LHCN-M2 (cell line): ENCODE data around the gene MTOR. TPM values are rescaled to one million over a fixed set of nuclear protein-coding genes. Genes with fewer than 3 reads are reported as not detected.

Source experiments
- DNase-seq: peaks from one replicate; pipeline ENCODE4 v3.0.0-alpha.2; 2012; ENCODE audit warnings: low read depth
- total RNA-seq: library from RNA; depleted of rRNA; stranded (reverse); fragments of >200 nt; gene quantifications from 2 replicates; pipeline ENCODE4 v1.2.3, GENCODE V29; 2014

Gene MTOR
- total RNA-seq, 1 experiment from 2014 or later = 36.3 TPM

DNA sequence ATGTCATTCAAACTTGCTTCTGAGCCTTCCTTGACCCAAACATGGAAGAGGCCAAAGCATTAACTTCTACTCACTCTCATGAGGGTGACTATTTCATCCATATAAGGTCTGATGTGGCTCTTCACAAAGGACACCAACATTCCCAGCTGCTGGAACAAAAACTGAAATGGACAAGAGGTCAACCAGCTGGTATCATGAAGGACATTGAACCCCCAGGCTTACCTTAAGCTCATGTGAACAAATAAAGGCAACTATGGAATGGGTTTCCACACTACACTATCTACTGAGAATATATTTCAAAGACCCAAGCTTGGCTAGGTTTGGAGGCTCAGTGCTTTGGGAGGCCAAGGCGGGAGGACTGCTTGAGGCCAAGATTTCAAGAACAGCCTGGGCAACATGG, 46.3 kb downstream of the MTOR start:
- DNase-seq = peak; percentile 9

GRCh38 chr1:11215381-11216005, 46.9 kb downstream of the MTOR start:
- no peak for DNase-seq

DNA sequence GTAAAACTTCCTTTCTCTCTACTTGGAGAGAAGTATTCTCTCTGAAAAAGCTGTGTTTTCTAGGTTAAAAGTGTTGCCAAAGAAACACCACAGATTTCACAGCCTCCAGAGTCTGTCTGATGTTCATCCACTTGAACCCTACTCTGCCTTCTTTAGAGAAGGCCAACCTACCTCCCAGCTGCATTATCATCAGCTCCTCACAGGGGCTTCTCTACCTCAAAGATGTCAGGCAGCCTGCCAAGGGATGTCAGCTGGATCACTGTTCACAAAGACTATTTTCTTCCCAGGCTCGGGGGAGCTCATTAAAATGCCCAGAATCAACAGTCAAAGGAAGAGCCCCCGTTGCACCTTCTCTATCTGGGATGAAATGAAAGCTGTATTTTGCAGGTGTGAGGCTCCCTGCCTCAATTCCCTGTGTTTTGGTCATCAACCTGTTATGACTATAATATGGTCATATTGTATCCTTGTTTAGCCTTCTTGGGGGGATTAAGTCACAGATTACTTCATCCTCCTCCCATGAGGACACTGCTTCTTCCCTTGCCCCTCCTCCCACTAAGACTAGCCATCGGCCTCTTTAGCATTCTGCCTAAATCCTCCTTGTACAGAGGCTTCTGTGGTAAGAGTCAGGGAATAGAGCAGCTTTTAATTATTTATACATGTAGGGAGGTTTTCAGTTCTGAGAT, 47.5 kb downstream of the MTOR start:
- DNase-seq = no peak

GRCh38 chr1:11211925-11212587, 50.3 kb downstream of the MTOR start:
- DNase-seq = no peak

DNA sequence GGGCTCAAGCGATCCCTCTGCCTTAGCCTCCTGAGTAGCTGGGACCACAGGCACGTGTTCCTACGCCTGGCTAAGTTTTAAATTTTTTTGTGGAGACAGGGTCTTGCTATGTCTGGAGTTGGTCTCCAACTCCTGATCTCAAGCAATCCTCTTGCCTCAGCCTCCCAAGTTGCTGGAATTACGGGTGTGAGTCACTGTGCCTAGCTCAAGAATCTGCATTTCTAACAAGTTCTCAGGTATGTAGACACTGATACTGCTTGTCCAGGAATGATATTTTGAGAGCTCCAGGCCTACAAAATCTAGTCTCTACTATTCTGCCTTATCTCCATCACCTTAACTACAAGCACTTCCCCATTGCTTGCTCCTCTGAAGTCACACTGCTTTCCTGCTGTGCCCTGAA, 50.9 kb downstream of the MTOR start:
- DNase-seq = no peak

- no peak for DNase-seq
These were observed 54.3 kb downstream of the MTOR start for GRCh38 chr1:11207898-11208611.

DNA sequence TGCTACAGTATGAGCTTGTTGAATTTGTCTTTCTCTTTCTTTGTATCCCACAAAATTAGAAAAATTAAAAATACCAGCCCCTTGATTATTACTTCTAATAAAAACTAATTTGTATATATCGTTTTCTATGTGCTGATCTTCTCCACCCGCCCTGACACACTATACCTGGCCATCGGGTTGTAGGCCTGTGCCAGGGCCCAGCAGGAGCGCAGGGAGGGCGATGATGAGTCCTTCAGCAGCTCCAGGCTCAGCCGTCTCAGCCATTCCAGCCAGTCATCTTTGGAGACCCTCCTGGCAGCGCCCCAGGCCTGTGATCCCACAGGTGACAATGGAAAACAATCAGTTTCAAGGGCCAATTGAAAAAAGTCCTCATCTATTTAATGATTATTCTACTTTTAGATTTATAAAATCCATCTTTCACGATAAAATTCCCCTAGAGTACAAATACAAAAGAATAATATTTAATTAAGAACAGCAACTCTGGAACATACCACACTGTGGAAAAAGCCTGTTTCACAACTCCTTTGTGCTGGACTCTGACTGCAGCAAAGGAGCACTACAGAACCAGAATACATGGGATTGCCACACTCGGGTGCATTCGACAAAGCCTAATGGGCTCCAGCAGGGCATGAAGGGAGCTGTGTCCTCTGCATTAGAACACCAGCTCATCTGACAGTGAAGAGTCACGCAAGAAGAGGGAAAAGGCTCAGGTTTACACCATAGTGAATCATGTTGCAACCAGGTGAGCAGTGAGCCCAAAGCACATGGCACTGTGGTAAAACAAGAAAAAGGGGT, 57.8 kb downstream of the MTOR start:
- DNase-seq = no peak

DNA sequence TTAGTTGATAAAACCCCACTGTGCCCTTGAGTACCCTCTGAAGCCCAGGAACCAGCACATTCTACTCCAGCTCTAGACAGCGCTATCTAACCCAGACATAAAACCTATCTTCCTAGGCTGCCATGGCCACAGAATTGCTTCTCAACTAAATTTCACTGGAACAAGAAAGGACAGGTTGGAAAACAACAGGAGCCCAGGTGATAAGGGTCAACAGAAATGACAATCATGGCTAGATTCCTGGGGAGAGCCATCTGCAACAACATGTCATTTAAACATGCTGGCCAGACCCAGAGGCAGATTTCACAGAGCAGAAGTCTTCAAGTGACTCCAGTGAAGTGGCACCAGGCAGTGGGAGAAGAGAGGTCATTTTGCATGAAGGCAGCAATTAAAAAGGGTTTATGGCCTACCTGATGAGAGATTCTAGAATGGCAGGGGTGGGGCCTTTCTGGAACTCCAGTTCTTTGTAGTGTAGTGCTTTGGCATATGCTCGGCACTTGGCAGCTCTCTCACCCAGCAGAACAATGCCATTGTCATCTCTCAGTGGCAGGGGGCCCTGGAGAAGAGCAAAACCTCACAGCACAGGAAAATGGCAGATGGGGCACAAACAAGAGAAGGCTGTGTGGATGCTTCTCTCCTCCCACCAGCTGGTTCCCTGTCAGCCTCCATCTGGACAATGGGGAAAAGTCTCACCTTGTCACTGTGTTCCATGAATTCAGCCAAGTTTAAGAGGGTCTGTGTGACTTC, 63.3 kb downstream of the MTOR start:
- no peak for DNase-seq

DNA sequence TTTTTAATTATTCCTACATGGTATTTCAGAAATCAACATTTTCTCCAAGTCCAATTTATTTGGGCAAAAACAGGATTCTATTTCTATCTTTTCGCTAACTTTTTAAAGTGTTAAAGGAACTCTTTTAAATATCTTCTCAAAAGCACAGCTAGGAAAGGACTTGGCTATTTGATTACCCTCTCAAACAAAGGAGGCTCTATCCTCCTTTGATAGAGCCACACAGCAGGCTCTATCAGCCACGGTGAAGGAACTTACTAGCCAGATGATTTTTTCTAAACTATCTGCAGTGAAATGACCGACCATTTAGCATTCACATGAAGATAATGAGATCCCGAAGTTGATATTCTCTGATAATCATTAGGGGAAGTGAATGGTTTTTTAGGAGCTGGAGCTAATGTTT, 64.1 kb downstream of the MTOR start:
- DNase-seq = no peak

- DNase-seq = no peak
These were observed 65.0 kb downstream of the MTOR start for GRCh38 chr1:11197359-11197758.

GRCh38 chr1:11196945-11197344, 65.4 kb downstream of the MTOR start:
- no peak for DNase-seq

- DNase-seq = no peak
These were observed 67.8 kb downstream of the MTOR start for GRCh38 chr1:11194407-11195176.

DNA sequence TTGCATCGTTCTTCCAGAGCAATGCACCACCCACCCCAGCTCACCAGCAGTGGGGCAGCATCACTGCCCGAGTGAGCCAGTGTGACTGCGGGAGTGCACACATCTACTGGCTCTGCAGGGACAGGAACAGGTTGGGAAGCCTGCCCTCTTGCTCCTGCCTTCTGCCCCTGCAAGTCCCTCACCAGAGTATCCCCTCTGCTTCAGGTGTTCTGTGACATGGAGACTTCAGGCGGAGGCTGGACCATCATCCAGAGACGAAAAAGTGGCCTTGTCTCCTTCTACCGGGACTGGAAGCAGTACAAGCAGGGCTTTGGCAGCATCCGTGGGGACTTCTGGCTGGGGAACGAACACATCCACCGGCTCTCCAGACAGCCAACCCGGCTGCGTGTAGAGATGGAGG, 69.0 kb downstream of the MTOR start:
- no peak for DNase-seq

DNA sequence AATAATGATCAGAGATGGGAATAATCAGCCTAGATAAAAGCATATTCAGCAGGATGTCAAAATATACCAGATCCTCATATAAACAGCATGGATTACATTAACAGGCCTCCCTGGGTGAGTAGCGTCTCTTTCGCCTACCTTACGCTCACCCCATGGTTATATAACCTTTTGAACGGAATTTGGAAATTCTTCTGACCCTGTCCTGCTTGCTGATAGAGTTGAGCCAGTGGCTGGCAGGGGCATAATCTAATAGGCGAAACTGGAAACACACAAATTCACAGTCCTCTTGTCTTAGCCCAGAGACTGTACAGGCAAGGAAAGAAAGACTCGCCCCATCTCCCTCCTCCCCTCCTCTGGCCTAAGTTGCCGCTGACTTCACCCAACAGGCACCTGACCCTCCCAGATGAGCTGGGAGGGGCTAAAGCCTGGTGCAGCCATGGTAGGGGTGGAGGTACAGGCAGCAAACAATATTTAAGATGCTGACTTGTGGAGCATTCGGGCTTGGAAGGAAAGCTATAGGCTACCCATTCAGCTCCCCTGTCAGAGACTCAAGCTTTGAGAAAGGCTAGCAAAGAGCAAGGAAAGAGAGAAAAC, 73.4 kb downstream of the MTOR start, which contains the start of gene ANGPTL7:
Gene ANGPTL7, plus strand, starts transcription at position 498 of the 594 bp plus-strand sequence. CDS start 225 bp downstream, outside the sequence.
- no peak for DNase-seq

DNA sequence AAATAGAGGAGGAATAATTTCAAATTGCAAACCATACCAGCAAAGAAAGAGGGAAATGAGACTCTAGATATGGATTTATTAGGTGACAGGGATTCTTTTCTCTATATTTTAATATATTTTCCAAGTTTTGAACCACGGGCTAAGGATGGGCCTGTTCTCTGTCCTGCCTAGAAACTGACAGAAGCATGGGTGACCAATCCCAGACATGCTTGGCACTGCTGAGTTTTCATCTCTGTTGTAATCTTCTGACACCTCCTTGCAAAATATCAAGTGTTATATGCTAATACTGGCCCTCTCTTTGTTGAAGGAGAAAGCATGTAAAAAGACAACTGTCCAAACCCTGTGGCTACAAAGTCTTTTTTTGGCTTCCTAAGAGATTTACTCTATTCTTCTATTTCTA, 74.0 kb downstream of the MTOR start:
- DNase-seq = no peak

DNA sequence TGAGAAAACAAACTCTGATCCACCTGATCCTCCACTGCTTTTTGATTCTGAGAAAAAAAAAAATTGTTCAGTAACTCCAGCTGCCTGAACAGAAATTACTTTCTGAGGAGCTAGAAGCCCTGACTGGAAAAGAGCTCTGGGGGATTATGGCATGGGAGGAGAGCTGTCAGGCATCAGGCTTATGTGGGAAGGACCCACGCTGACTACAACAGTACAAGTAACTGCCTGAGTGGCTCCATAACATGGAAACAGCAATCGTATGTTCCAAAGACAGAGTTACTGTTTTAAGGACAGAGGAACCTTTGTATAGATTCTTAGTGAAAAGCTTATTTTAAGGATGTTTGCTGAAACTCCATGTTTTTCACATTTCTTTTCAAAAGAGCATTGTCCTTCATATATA, 74.4 kb downstream of the MTOR start:
- DNase-seq = no peak

DNA sequence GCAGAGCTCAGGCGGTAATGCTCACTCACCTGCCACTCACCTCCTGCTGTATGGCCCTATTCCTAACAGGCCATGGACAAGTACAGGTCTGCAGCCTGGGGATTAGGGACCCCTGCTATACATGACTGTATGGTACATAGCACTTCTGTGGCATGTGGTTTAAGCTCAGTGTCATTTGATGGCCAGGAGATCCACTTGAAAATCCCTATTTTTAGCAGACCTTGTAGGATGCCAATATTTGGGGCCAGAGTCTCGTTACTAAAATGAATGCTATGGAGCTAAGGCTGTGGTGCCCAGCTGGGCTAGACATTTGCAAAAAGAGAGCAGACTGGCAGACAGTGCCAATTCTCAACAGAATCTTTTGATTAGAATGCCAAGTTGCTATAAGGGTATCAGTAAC, 74.9 kb downstream of the MTOR start:
- no peak for DNase-seq

GRCh38 chr1:11187000-11187399, 75.4 kb downstream of the MTOR start:
- DNase-seq = no peak

GRCh38 chr1:11184973-11185372, 77.4 kb downstream of the MTOR start:
- DNase-seq = no peak

DNA sequence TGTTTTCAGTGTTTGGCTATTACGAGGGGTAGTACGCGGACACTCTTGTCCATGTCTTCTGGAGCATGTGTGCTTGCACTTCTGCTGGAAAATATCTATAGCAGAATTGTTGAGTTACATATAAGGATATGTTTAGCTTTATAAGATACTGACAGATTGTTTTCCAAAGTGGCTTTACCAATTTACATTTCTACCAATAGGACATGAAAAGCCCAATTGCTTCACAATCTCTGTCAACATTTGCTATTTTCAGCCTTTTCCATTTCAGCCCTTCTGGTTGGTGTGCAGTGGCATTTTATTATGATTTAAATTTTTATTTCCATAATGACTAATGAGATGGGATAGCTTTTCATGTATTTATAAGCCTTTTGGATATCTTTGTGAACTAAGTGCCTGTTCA, 79.5 kb downstream of the MTOR start:
- DNase-seq = no peak
